ENCODE data around the gene CALN1. TPM values are rescaled to one million over a fixed set of nuclear protein-coding genes. Genes with fewer than 3 reads are reported as not detected.

The CALN1 gene
- total and polyA plus RNA-seq, 2 of the 8 experiments (the other 6 are each of a cell fraction or from before 2014, with no cell fraction given), result 6.4 to 15.2 TPM

DNA sequence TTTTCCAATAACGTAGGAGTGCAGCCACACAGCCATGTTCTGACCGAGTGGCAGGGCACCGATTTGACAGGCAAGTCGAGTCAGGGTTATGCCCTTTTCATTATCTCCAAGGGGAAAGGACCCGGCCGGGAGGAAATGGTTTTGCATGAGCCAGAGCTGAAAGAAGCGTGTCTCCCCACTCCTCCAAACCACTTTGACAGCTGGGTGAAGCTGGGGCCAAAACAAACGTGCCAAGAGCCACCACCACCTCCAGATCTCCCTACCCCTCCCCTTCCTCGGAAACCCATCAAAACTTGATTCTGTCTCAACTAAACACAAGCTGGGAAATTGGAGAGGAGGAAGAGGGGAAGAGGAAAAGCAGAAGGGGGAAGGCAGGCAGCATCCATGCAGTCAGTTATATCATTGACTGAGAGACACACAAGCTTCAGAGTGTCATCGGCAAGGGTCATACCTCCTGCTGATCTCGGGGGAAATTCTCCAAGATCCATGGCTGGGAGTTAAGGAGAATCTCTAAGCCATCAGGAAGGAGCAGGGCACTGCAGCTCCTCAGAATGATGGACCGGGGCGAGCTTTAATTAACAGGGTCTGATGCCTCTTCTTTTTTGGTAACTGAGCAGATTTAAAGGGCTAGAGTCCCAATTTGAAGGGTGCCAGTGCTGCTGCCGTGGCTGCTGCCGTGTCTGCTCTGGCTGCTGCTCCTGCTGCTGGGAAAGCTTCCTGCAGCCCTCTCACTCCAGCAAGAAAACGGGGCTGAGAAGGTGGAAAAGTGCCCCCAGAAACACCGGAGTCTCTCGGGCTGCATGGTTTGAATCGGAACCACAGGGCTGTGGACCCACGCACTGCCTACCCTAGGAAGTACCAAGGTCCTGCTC is 34.7 kb upstream of the CALN1 start:
- H3K23ac ChIP-seq (ENCODE audit: insufficient read length), result no peak overlapping the region
- H2BK12ac ChIP-seq (ENCODE audit: low read depth, low read length), result no peak overlapping the region
- H3K4me1 ChIP-seq (replicated peaks in 1 of 4; ENCODE audit: control insufficient read depth in 3 of 4, insufficient read depth in 4 of 4, low read length in 3 of 4), result peaks cover 2 to 7% (median 3%) of the 10 kb centered on the region in 4 experiments; a peak in 6 of 7 replicates
- no peaks in the 10 kb centered on the region for H3K79me1 ChIP-seq (ENCODE audit: low read depth, low read length)
- H3K14ac ChIP-seq (ENCODE audit: insufficient read length), result no peak overlapping the region
- FAIRE-seq (no peak), DNase-seq (ENCODE audit: low read depth in 1 of 2, low spot score in 2 of 2) (no peak)
- peaks cover 0 to 2% of the 10 kb centered on the region in 2 experiments for H4K20me1 ChIP-seq (replicated peaks in 1 of 2; ENCODE audit: control insufficient read depth in 1 of 2, insufficient read depth in 2 of 2, low read length in 2 of 2)
- no peak overlapping the region; a peak in 1 of 4 replicates for H3K4me2 ChIP-seq (ENCODE audit: insufficient read depth in 1 of 2, low read depth in 2 of 2, low read length in 2 of 2)
- no peaks in the 10 kb centered on the region; the same call in 1 of the 2 replicates for H3K23me2 ChIP-seq (ENCODE audit: low read depth, low read length)
- H2BK20ac ChIP-seq (ENCODE audit: low read length), result no peak overlapping the region
- POLR2A ChIA-PET (ENCODE audit: partially characterized antibody), result no interaction called here
- H3K4ac ChIP-seq (replicated peaks; ENCODE audit: insufficient read length, low read depth, low read length), result no peak overlapping the region
- no peak overlapping the region for H3K27ac ChIP-seq (ENCODE audit: low read depth, low read length)
- no peak overlapping the region for H3K4me3 ChIP-seq (ENCODE audit: extremely low read depth in 1 of 4, insufficient read depth in 2 of 4, low read depth in 3 of 4, low read length in 4 of 4)
- no peak overlapping the region for H2AFZ ChIP-seq (ENCODE audit: low read length)
- no peak overlapping the region for H2BK15ac ChIP-seq (ENCODE audit: low read length)
- H3K56ac ChIP-seq (replicated peaks; ENCODE audit: insufficient read length, low read depth, low read length), result no peak overlapping the region
- H3K36me3 ChIP-seq (ENCODE audit: control insufficient read depth in 2 of 4, insufficient read depth in 4 of 4, low read length in 3 of 4), result no peaks in the 10 kb centered on the region
- 0 out of 2 replicates have a peak overlapping the region, but pooled peaks have one; percentile 0 for H2BK5ac ChIP-seq (ENCODE audit: low read depth, low read length)
- no peak overlapping the region for H2AK5ac ChIP-seq (ENCODE audit: low read depth, low read length)
- no peak overlapping the region; a peak in 2 of 7 replicates for H3K9ac ChIP-seq (replicated peaks in 1 of 4; ENCODE audit: extremely low read depth in 1 of 4, low read depth in 3 of 4, low read length in 3 of 4)
- WGBS, 2 experiments (ENCODE audit: extremely low coverage in 1 of 2, insufficient coverage in 1 of 2, insufficient read length in 1 of 2, insufficient replicate concordance in 2 of 2, low coverage in 1 of 2, low lambda C conversion rate in 2 of 2, missing lambda C conversion rate in 1 of 2), result 76% methylated on average over 20 of the region's 20 CpGs; no CpG with 5 or more reads in 1 of the 2 experiments
- peak overlapping the region; percentile 53; the same call in 1 of the 2 replicates for H4K8ac ChIP-seq (ENCODE audit: extremely low read depth, insufficient read depth, low read length)
- no peaks in the 10 kb centered on the region for H3K9me3 ChIP-seq (ENCODE audit: insufficient read depth in 2 of 2, low read depth in 1 of 2, low read length in 1 of 2)
- no peak overlapping the region for H4K91ac ChIP-seq (replicated peaks; ENCODE audit: insufficient read length, low read length)
- no peak overlapping the region for H3K18ac ChIP-seq (ENCODE audit: extremely low read depth, low read length)
- no peak overlapping the region for H2BK120ac ChIP-seq (replicated peaks; ENCODE audit: low read depth, low read length)
- H3K79me2 ChIP-seq (ENCODE audit: control insufficient read depth in 1 of 2, insufficient read depth in 2 of 2, low read length in 2 of 2), result no peaks in the 10 kb centered on the region
- no peaks in the 10 kb centered on the region; a peak in 1 of 7 replicates for H3K27me3 ChIP-seq (replicated peaks in 1 of 4; ENCODE audit: control insufficient read depth in 3 of 4, extremely low read depth in 1 of 4, insufficient read depth in 3 of 4, low read length in 3 of 4)
- CTCF ChIA-PET (ENCODE audit: partially characterized antibody), result interaction anchor here (0.6 to 1.6 kb wide), 4 partner anchors 19 to 48 kb away, joined by 3 to 7 read pairs (median 4); no protein-coding TSS in a partner anchor
- H4K5ac ChIP-seq (ENCODE audit: insufficient read length, low read depth, low read length), result no peak overlapping the region

All from H1 (cell line).